ENCODE measurements around the gene PIPOX.

DNA sequence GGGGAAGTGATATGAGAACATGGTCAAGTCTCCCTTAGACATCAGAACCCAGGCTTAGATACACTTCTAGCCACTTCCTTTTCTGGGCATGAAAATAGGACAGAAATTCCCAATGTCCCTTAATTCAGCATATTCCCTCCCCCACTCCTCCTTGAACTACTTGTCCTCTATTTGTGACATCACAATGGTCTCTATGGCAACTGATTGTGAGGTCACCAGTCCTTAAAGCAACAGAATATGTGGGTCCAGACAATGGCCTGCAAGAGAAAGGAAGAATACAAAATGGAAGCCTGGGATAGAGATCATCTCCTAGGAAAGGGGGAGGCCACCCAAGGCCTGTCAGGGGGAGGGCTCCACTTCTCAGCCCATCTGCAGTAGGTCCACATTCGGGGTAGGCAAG is 30.4 kb upstream of the PIPOX start:
- no peak for TF ChIP-seq CTCF (IDR thresholded peaks at IDR 0.05)
- no peak for TF ChIP-seq POLR2A (IDR thresholded peaks at IDR 0.05)

Data from vagina (tissue), 2 donors.